Natural killer cell (primary cell): Measurements from ENCODE around the gene HTRA3. TPM values are rescaled to one million over a fixed set of nuclear protein-coding genes. Genes with fewer than 3 reads are reported as not detected.

Source experiments
- ATAC-seq, 3 donors: fragments of 150-1000 bp in 2 of 3; fragments of 200-7000 bp in 1 of 3; cut with Tn5 transposase; 1 replicate in 1 of 3; 2 replicates in 2 of 3; pipeline ENCODE4 v1.10.0; 2021; ENCODE audit warnings: mild to moderate bottlenecking in 2 of 3, moderate library complexity in 2 of 3
- DNase-seq, 2 donors: peaks; one replicate each; pipeline versions ENCODE4 v3.0.0 to v3.0.0-alpha.2; 2013 to 2021; ENCODE audit warnings: mixed read lengths in 1 of 2
- H3K27ac ChIP-seq: one replicate; pipeline ENCODE4 v1.5.1; 2013; ENCODE audit warnings: mild to moderate bottlenecking, low read length
- H3K27me3 ChIP-seq: one replicate; pipeline ENCODE4 v1.6.1; 2013; ENCODE audit warnings: low read length; ENCODE audit not compliant: control insufficient read depth, insufficient read depth
- H3K36me3 ChIP-seq: one replicate; pipeline ENCODE4 v1.6.1; 2013; ENCODE audit warnings: low read length; ENCODE audit not compliant: control insufficient read depth, insufficient read depth
- H3K4me1 ChIP-seq: one replicate; pipeline ENCODE4 v1.6.1; 2013; ENCODE audit warnings: low read length; ENCODE audit not compliant: control insufficient read depth, insufficient read depth
- H3K4me3 ChIP-seq: one replicate; pipeline ENCODE4 v1.5.1; 2013; ENCODE audit warnings: low read length
- H3K9me3 ChIP-seq: one replicate; pipeline ENCODE4 v1.6.1; 2013; ENCODE audit warnings: low read length; ENCODE audit not compliant: control insufficient read depth, insufficient read depth
- H3K27ac Mint-ChIP-seq, 2 donors: one replicate each; pipeline ENCODE4 v1.8.0; 2022; ENCODE audit warnings: mild to moderate bottlenecking in 2 of 2, mixed read lengths in 2 of 2, moderate library complexity in 1 of 2
- H3K27me3 Mint-ChIP-seq, 2 donors: one replicate each; pipeline ENCODE4 v1.8.0; 2022; ENCODE audit warnings: low read depth in 2 of 2, mixed read lengths in 2 of 2
- H3K36me3 Mint-ChIP-seq: one replicate; pipeline ENCODE4 v1.8.0; 2022; ENCODE audit warnings: mixed read lengths
- H3K4me1 Mint-ChIP-seq, 2 donors: one replicate each; pipeline ENCODE4 v1.8.0; 2022; ENCODE audit warnings: mixed read lengths in 2 of 2
- H3K4me3 Mint-ChIP-seq: one replicate; pipeline ENCODE4 v1.8.0; 2022; ENCODE audit warnings: mild to moderate bottlenecking, moderate library complexity, mixed read lengths
- H3K9me3 Mint-ChIP-seq, 2 donors: one replicate each; pipeline ENCODE4 v1.8.0; 2022; ENCODE audit warnings: mixed read lengths in 2 of 2
- CTCF ChIP-seq: fragments of 200-600 bp; IDR thresholded peaks from one replicate; pipeline ENCODE4 v1.8.0; 2022; ENCODE audit warnings: antibody characterized with exemption
- WGBS: methylation state at CpG from one replicate; pipeline ENCODE4 v1.1.7; 2013; ENCODE audit warnings: missing lambda C conversion rate; ENCODE audit not compliant: insufficient coverage; 5-methylcytosine and 5-hydroxymethylcytosine counted together
- intact Hi-C: fragments of 100-400 bp; cut with micrococcal nuclease; formaldehyde crosslinking; loops from one replicate; pipeline ENCODE4 v1.14.2; 2022
- total RNA-seq, 4 donors: library from RNA; stranded (reverse); fragments of 120-200 nt in 1 of 4; gene quantifications; one replicate each; pipeline versions ENCODE4 v1.2.3 to v1.2.4, GENCODE V29; 2013 to 2022

The HTRA3 gene
- total RNA-seq, 3 donors from 2014 or later (not counting 1 experiment from before 2014, with no cell fraction given), result not detected

DNA sequence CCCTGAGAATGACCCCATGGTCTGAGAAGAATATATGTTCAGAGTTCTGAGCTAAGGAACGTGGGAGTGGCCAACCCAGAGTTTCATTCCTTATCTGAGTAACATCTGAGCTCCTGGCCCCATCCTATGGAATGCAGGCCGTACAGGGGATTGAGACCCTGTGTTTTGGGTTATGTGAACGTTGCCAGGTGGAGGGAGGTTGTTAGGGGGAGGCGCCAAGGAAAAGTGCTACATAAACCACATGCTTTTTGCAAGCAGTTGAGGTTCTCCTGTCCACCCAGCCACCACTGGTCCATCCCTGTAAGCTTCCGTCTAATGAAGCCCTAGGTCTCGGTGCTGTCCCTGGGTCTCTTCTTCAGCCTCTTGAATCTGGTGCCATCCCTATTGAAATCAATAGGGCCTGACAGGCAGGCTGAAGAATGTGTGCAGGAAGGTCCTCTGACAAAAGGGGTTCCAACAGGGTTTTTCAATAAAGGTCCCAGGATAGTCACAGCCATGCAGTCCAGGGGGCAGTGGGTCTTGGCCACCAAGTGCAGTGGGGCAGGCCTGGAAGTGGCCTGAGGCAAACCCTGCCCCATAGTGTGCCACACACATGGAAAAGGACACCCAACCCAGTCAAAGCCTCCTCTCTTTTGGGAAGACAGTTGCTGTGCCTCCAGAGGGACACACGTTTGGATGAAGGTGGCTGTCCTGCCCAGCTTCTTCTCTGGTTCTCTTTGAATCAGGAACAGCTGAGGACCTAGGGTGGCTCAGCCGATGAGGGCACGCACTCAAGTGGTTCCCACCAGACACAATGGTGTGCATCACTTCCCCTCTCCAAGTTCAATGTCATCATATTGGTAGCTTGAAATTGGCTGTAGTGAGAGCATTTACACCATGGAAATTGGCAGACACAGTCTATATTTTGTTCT is 53.5 kb downstream of the HTRA3 start:
- DNase-seq (peak in 1 of 2 donors; percentile 6), ATAC-seq (no peak)
- no peaks in the 10 kb centered on the region for H3K36me3 Mint-ChIP-seq
- no peaks in the 10 kb centered on the region for H3K4me1 Mint-ChIP-seq
- Histone ChIP-seq H3K27ac (no peak overlapping the region), H3K27me3 (no peaks in the 10 kb centered on the region), H3K9me3 (no peaks in the 10 kb centered on the region), H3K4me3 (no peak overlapping the region), H3K4me1 (no peaks in the 10 kb centered on the region), H3K36me3 (no peaks in the 10 kb centered on the region)
- intact Hi-C loops, result no loop called here
- no peak overlapping the region for H3K27ac Mint-ChIP-seq
- H3K9me3 Mint-ChIP-seq, result no peaks in the 10 kb centered on the region
- WGBS, result 89% methylated on average over 7 of the region's 9 CpGs
- H3K27me3 Mint-ChIP-seq, result no peaks in the 10 kb centered on the region
- TF ChIP-seq CTCF, result no peak
- no peak overlapping the region for H3K4me3 Mint-ChIP-seq

GRCh38 chr4:8323947-8324555 is 54.5 kb downstream of the HTRA3 start:
- no peak overlapping the region for H3K27ac ChIP-seq
- intact Hi-C loops, result no loop called here
- DNase-seq, result peak in 1 of 2 donors; percentile 4
- Mint-ChIP-seq H3K27ac (no peak overlapping the region), H3K27me3 (no peaks in the 10 kb centered on the region), H3K9me3 (no peaks in the 10 kb centered on the region), H3K4me1 (no peaks in the 10 kb centered on the region), H3K4me3 (no peak overlapping the region), H3K36me3 (no peaks in the 10 kb centered on the region)
- no peaks in the 10 kb centered on the region for H3K36me3 ChIP-seq
- ATAC-seq, result no peak
- H3K4me3 ChIP-seq, result no peak overlapping the region
- no peak for TF ChIP-seq CTCF
- WGBS, result 79% methylated on average over 5 of the region's 5 CpGs
- H3K9me3 ChIP-seq, result no peaks in the 10 kb centered on the region
- H3K4me1 ChIP-seq, result no peaks in the 10 kb centered on the region
- no peaks in the 10 kb centered on the region for H3K27me3 ChIP-seq

DNA sequence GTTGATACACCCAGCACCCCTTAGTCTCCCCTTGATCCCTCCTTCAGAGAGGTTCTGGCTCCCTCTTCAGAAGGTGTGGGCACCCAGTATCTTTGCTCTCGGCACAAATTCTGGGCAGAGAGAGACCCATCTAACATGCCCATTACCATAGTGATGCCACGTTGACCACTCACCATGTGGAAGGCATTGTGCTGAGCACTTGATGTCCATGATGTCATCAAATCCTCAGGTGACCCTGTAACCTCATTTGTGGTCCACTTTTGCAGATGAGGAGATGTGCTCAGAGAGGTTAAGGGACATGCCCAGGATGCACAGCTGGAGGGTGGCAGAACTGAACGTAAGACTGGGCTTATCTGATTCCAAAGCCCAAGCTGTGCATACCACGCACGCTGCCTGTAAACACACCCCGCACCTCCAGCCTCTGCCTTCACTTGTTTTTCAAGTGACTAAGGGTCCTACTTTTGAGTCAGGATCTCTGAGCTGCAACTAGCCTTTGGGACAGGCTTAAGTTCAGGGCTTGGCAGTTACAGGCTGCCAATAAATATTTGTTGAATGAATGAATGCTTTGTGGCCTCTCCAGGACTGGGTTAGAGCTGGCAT is 55.2 kb downstream of the HTRA3 start:
- no peaks in the 10 kb centered on the region for H3K27me3 Mint-ChIP-seq
- Histone ChIP-seq H3K27me3 (no peaks in the 10 kb centered on the region), H3K4me1 (no peaks in the 10 kb centered on the region), H3K4me3 (no peak overlapping the region), H3K36me3 (no peaks in the 10 kb centered on the region), H3K9me3 (no peaks in the 10 kb centered on the region), H3K27ac (no peak overlapping the region)
- no peak for DNase-seq
- intact Hi-C loops, result no loop called here
- no peak for TF ChIP-seq CTCF
- no peak overlapping the region for H3K4me3 Mint-ChIP-seq
- H3K9me3 Mint-ChIP-seq, result no peaks in the 10 kb centered on the region
- ATAC-seq, result no peak
- 82% methylated on average over 6 of the region's 6 CpGs for WGBS
- no peaks in the 10 kb centered on the region for H3K36me3 Mint-ChIP-seq
- H3K4me1 Mint-ChIP-seq, result no peaks in the 10 kb centered on the region
- H3K27ac Mint-ChIP-seq, result no peak overlapping the region
